Measurements from ENCODE around the gene PPP1R8. TPM values are rescaled to one million over a fixed set of nuclear protein-coding genes. Genes with fewer than 3 reads are reported as not detected.

Gene PPP1R8
- total and polyA plus RNA-seq, 4 donors: 3.1 to 20.5 (median 17.5) TPM

GRCh38 chr1:27884006-27884954 lies 53.7 kb downstream of the PPP1R8 start:
- Histone ChIP-seq H3K27ac (ENCODE audit: low read depth in 1 of 2, low read length in 2 of 2) (peak overlapping the region; percentile 70 to 89), H3K4me3 (ENCODE audit: low read depth in 1 of 3, low read length in 3 of 3) (no peak overlapping the region), H3K27me3 (ENCODE audit: control insufficient read depth in 4 of 4, insufficient read depth in 4 of 4, low read length in 3 of 4) (no peaks in the 10 kb centered on the region), H3K36me3 (ENCODE audit: control insufficient read depth in 4 of 4, insufficient read depth in 3 of 4, low read depth in 1 of 4, low read length in 3 of 4) (peaks cover 1 to 2% (median 2%) of the 10 kb centered on the region in 4 donors), H3K4me1 (ENCODE audit: control insufficient read depth in 4 of 4, insufficient read depth in 4 of 4, low read length in 3 of 4) (peaks cover 0 to 4% (median 0%) of the 10 kb centered on the region in 4 donors), H3K9ac (ENCODE audit: low read depth in 1 of 2, low read length in 2 of 2) (peak overlapping the region in 1 of 2 donors; percentile 31), H3K9me3 (ENCODE audit: control insufficient read depth in 4 of 4, low read length in 3 of 4) (no peaks in the 10 kb centered on the region)
- TF ChIP-seq, protein P1, sequence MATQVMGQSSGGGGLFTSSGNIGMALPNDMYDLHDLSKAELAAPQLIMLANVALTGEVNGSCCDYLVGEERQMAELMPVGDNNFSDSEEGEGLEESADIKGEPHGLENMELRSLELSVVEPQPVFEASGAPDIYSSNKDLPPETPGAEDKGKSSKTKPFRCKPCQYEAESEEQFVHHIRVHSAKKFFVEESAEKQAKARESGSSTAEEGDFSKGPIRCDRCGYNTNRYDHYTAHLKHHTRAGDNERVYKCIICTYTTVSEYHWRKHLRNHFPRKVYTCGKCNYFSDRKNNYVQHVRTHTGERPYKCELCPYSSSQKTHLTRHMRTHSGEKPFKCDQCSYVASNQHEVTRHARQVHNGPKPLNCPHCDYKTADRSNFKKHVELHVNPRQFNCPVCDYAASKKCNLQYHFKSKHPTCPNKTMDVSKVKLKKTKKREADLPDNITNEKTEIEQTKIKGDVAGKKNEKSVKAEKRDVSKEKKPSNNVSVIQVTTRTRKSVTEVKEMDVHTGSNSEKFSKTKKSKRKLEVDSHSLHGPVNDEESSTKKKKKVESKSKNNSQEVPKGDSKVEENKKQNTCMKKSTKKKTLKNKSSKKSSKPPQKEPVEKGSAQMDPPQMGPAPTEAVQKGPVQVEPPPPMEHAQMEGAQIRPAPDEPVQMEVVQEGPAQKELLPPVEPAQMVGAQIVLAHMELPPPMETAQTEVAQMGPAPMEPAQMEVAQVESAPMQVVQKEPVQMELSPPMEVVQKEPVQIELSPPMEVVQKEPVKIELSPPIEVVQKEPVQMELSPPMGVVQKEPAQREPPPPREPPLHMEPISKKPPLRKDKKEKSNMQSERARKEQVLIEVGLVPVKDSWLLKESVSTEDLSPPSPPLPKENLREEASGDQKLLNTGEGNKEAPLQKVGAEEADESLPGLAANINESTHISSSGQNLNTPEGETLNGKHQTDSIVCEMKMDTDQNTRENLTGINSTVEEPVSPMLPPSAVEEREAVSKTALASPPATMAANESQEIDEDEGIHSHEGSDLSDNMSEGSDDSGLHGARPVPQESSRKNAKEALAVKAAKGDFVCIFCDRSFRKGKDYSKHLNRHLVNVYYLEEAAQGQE (IDR thresholded peaks at IDR 0.05): no peak
- TF ChIP-seq ZBTB33 (IDR thresholded peaks at IDR 0.05) (no peak), GABPA (IDR thresholded peaks at IDR 0.05 in 1 of 2, conservative IDR thresholded peaks at IDR 0.05 in 1 of 2) (no peak), FOXA1 (IDR thresholded peaks at IDR 0.05) (no peak), YY1 (IDR thresholded peaks at IDR 0.05) (no peak), HNF4A (conservative IDR thresholded peaks at IDR 0.05) (no peak), TAF1 (conservative IDR thresholded peaks at IDR 0.05) (no peak), NR2F2 (IDR thresholded peaks at IDR 0.05) (no peak), JUND (IDR thresholded peaks at IDR 0.05) (no peak)
- TF ChIP-seq, protein P2, sequence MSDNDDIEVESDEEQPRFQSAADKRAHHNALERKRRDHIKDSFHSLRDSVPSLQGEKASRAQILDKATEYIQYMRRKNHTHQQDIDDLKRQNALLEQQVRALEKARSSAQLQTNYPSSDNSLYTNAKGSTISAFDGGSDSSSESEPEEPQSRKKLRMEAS (IDR thresholded peaks at IDR 0.05): no peak
- TF ChIP-seq, protein P3, sequence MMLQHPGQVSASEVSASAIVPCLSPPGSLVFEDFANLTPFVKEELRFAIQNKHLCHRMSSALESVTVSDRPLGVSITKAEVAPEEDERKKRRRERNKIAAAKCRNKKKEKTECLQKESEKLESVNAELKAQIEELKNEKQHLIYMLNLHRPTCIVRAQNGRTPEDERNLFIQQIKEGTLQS (IDR thresholded peaks at IDR 0.05): no peak
- no peak for DNase-seq (ENCODE audit: low spot score)
- 88% methylated on average over 24 of the region's 24 CpGs for WGBS

GRCh38 chr1:27885114-27885528 lies 54.5 kb downstream of the PPP1R8 start:
- Histone ChIP-seq H3K9me3 (ENCODE audit: control insufficient read depth in 4 of 4, low read length in 3 of 4) (no peaks in the 10 kb centered on the region), H3K27ac (ENCODE audit: low read depth in 1 of 2, low read length in 2 of 2) (peak overlapping the region; percentile 70 to 89), H3K36me3 (ENCODE audit: control insufficient read depth in 4 of 4, insufficient read depth in 3 of 4, low read depth in 1 of 4, low read length in 3 of 4) (peaks cover 1 to 8% (median 3%) of the 10 kb centered on the region in 4 donors), H3K9ac (ENCODE audit: low read depth in 1 of 2, low read length in 2 of 2) (peak overlapping the region in 1 of 2 donors; percentile 53), H3K4me1 (ENCODE audit: control insufficient read depth in 4 of 4, insufficient read depth in 4 of 4, low read length in 3 of 4) (peaks cover 0 to 4% (median 0%) of the 10 kb centered on the region in 4 donors), H3K4me3 (ENCODE audit: low read depth in 1 of 3, low read length in 3 of 3) (no peak overlapping the region), H3K27me3 (ENCODE audit: control insufficient read depth in 4 of 4, insufficient read depth in 4 of 4, low read length in 3 of 4) (no peaks in the 10 kb centered on the region)
- 85% methylated on average over 8 of the region's 8 CpGs for WGBS
- no peak for TF ChIP-seq HNF4G (IDR thresholded peaks at IDR 0.05)
- no peak for TF ChIP-seq SP1 (IDR thresholded peaks at IDR 0.05)
- TF ChIP-seq JUND (IDR thresholded peaks at IDR 0.05): no peak
- TF ChIP-seq GABPA (IDR thresholded peaks at IDR 0.05 in 1 of 2, conservative IDR thresholded peaks at IDR 0.05 in 1 of 2): no peak
- peak; percentile 25 for TF ChIP-seq YY1 (IDR thresholded peaks at IDR 0.05)
- no peak for DNase-seq (ENCODE audit: low spot score)
